GM18526 (cell line): ENCODE results near the gene NTMT1.

Source experiments
- POLR2A ChIP-seq: IDR thresholded peaks from 3 replicates; pipeline ENCODE4 v1.6.1; 2011; ENCODE audit not compliant: insufficient read length; ENCODE audit errors: extremely low read depth

Gene NTMT1

DNA sequence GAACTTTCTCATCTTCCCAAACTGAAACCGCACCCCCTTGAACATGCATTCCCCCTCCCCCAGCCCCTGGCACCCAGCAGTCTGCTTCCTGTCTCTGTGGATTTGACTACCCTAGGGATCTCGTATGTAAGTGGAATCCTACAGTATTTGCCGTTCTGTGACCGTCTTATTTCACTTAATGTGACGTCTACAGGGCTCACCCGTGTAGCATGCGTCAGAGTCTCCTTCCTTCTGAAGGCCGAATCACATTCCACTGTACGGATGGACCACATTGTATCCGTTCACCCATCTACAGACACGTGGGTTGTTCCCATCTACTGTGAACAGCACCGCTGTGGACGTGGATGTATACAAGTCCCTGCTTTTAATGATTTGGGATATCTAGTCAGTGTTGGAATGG, 44.0 kb downstream of the NTMT1 start:
- no peak for TF ChIP-seq POLR2A

DNA sequence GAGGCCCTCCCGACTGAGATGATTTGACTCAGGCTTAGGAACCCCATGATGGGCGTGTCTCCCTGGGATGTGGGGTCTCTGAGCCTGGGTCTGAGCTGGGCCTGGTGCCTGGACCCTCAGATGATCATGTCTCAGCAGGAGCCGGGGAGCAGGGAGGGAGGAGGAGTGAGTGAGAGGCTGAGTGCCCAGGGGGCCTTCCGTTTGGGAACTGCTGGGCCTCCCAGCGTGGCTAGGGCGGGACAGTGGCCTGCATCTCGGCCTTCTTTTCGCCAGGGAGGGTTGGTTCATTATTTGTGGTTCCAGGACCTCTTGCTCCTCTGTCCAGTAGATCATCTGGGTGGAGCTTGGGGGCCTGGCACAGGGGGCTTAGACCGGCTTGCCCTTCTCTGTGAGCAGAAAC, 45.1 kb downstream of the NTMT1 start:
- no peak for TF ChIP-seq POLR2A

- no peak for TF ChIP-seq POLR2A
Measured at GRCh38 chr9:129671519-129671918, 45.6 kb downstream of the NTMT1 start.

DNA sequence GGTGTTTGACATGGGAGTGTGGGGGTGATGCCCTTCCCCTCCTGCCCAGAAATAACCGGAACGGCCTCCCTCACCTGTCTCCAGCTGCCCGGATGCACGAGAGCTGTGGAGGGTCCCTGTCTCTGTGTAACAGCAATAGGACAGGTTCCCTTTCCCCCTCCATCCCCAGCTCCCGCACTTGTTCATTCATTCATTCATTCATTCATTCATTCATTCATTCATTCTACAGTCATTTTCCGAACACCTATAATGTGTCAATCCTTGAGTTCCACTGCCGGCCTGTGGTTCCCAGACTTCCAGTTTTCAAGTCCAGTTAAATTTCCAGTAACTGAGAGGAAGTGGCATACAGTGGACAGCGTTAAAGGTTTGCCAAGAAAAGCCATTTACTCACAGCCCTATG, 46.7 kb downstream of the NTMT1 start:
- no peak for TF ChIP-seq POLR2A

DNA sequence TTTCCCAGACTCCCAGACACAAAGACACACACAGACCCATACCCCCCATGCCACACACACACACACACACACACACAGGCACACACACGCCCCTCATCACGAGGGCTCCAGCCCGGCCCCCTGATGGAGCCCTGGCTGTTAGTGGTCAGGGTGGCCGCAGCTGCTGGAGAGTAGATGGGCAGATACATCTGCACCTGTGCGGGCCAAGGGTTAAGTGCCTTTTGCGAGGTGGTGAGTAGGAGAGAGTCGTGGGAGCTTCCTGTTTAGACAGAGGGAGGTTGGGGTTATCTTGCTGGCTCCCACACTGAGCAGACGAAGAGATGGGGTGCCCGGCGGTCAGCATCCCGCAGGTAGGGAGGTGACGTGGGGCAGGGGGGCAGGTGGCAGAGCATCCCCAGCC, 47.6 kb downstream of the NTMT1 start:
- TF ChIP-seq POLR2A = no peak

DNA sequence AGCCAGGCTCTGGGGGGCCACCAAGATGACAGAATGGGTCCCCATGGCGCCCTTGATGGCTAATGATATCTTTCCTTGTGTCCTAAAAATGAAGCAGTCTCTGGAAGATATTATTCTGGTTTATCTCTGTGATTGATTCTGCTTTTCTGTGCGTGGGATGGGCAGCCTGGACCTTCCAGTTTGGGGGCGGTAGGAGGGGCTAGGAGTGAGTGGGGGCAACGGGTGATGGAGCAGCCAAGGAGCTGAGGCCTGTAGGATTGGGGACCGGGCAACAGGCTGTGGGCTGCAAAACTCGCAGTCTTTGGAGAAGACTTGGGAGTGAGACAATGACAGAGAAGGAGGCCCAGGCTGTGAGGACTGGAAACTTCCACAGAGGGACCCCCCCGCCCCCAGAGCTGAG, 48.3 kb downstream of the NTMT1 start:
- TF ChIP-seq POLR2A = no peak

DNA sequence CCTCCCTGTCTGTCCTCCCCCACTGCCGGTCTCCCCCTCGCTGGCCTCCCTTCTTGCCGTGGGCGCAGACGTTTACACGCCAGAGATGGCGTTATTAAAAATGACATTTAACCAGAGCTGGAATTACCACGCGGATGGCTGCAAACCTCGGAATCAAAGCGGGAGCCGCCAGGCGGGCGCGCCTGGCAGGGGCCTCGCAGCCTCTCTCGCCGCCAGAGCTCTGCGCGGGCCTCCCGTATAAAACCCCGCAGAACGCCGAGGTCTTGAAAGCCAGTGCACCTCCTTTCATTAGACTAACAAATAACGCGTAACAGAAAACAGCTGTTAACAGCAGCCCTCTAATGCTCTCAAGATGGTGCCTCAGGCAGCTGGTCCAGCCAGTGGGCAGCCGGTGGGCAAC, 49.7 kb downstream of the NTMT1 start:
- TF ChIP-seq POLR2A = no peak

DNA sequence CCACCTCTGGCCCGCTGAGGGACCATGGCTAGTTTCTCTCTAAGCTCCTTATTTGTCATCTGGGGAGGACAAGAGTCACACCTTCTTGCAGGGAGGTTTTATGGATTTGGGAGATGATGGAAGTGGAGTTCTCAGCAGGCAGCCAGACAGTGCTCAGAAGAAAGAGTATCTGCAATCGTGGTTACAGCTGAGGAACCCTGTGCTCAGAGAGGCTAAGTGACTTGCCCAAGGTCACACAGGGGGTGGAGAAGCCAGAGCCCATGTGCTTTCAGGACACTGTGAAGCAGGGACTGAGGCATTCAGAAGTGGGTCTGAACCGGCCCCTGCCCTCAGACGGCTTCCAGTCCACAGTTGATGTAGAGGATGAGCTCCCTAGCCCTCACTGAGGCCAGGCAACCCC, 50.3 kb downstream of the NTMT1 start:
- TF ChIP-seq POLR2A = no peak

DNA sequence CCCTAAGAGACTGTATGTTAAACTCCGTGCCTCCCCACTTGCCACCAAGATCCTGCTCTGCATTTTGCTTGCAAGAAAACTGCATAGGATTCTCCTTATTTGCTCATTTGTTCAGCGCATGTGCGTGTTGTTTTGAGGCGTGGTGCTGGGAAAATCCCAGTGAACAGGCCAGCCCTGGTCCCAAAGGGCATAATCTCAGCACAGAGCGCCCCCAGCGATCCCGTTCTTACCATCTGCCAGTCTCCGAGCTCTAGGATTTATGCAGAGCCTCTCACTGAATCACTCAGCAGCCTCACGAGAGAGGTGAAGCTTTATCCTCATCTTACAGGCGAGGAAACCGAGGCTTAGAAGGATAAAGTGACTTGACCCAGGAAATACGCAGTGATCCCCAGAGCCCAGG, 51.0 kb downstream of the NTMT1 start:
- no peak for TF ChIP-seq POLR2A

GRCh38 chr9:129677456-129677855, 51.5 kb downstream of the NTMT1 start:
- TF ChIP-seq POLR2A = no peak

DNA sequence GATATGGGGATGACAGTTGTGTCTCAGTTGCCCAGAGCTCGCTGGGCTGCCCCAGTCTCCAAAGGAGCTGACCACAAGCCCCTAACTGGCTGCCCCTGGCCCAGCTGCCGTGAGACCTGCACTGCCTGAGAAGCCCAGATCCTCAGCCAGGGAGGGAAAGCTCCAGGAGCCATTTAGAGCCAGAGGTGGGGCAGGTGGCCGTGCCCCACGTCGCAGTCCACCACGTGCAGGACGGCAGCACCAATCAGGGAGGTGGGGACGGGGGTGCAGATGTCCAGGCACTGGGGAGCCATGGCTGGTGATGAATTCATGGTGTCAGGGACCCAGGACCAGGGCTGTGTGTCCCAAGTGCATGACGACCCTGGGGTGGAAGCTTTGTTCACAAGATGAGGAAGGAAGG, 52.9 kb downstream of the NTMT1 start:
- TF ChIP-seq POLR2A = no peak

DNA sequence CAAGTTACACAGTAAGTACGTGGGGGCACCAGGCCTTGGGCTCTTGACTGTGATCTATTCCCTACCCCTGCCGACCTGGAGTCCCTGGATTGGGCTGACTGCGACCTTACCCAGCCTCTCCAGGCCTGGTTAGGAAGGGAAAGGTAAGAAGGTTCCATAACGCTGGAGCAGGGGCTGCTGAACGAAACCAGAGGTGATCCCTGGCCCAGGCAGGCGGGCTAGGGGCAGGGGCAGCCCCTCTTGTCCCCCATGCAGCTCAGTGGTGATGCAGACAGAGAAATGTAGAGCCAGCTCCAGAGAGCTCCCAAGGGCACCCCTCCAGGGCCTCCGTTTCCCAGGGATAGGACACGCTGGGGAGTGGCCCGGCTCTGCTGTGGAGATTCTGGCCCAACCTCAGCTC, 53.6 kb downstream of the NTMT1 start:
- no peak for TF ChIP-seq POLR2A

GRCh38 chr9:129681924-129682323, 56.0 kb downstream of the NTMT1 start:
- no peak for TF ChIP-seq POLR2A

DNA sequence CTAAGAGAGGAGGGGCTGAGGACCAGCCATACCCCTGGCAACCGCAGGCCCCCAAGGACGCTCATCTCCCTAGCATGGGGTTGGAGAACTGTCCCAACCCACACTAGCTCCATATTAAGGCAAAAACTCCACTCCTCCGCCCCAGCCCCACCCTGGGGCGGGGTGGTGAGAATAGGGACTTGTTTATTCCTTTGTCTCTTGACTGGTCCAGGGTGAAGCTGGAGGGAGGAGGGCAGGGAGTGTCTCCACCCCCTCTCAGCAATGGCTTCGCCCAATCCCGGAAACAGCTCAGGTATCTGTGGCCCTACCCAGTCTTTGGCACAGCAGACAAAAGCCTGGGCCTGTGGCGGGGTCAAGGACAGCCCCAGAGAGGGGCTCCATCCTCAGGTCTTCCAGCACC, 56.4 kb downstream of the NTMT1 start:
- no peak for TF ChIP-seq POLR2A

GRCh38 chr9:129685220-129685932, 59.4 kb downstream of the NTMT1 start:
- TF ChIP-seq POLR2A = no peak
